HepG2 (cell line): ENCODE measurements around the gene PALMD. TPM values are rescaled to one million over a fixed set of nuclear protein-coding genes. Genes with fewer than 3 reads are reported as not detected.

Source experiments
- ATAC-seq: fragments of 200-7000 bp; cut with Tn5 transposase; 3 replicates; pipeline ENCODE4 v1.9.1; 2020; ENCODE audit warnings: mild to moderate bottlenecking, moderate library complexity
- BruUV-seq: library from RNA; stranded (reverse); fragments of 400-500 nt; replicated peaks from 2 replicates; lab custom pipeline; 2021; lab: Mats Ljungman, UMichigan
- CTCF ChIA-PET: fragments of 300-600 bp; formaldehyde crosslinking; extraction: SDS; loops from one replicate; lab custom pipeline; 2021; ENCODE audit warnings: low total read pairs, inconsistent platforms, low intra/inter-chr PET ratio; lab: Yijun Ruan, JAX
- POLR2A ChIA-PET: fragments of 350-600 bp; sonication (Branson Sonifier 250); formaldehyde crosslinking; loops from one replicate; lab custom pipeline; 2020; ENCODE audit warnings: antibody characterized with exemption, inconsistent platforms; lab: Yijun Ruan, JAX
- DNase-seq: peaks from one replicate; pipeline ENCODE4 v3.0.0-alpha.2; 2015; ENCODE audit warnings: low spot score
- FAIRE-seq: peaks from 3 replicates; lab custom pipeline; 2011; peaks lifted over from hg19 to GRCh38; lab: Jason Lieb, UNC
- H2AFZ ChIP-seq: one replicate; pipeline ENCODE4 v1.6.1; 2011; ENCODE audit warnings: low read length, inconsistent platforms
- H3K27ac ChIP-seq: fragments of 300-600 bp; 3 replicates; pipeline ENCODE4 v1.8.0; 2011; ENCODE audit warnings: mixed run types, mild to moderate bottlenecking, mixed read lengths, low read length, inconsistent platforms; ENCODE audit not compliant: insufficient read depth; ENCODE audit errors: extremely low read length
- H3K27me3 ChIP-seq, 2 experiments: fragments of 200-600 bp in 1 of 2; 2 replicates in 1 of 2; 3 replicates in 1 of 2; pipeline versions ENCODE4 v1.6.0 to v1.8.0; 2011; ENCODE audit warnings: low read length in 2 of 2, mild to moderate bottlenecking in 2 of 2, moderate library complexity in 2 of 2, inconsistent platforms in 1 of 2; ENCODE audit not compliant: insufficient read depth in 2 of 2, control insufficient read depth in 1 of 2
- H3K36me3 ChIP-seq, 2 experiments: fragments of 200-600 bp in 1 of 2; replicated peaks in 1 of 2; 2 replicates in 1 of 2; 3 replicates in 1 of 2; pipeline versions ENCODE4 v1.5.1 to v1.8.0; 2011; ENCODE audit warnings: low read length in 2 of 2, inconsistent platforms in 1 of 2; ENCODE audit not compliant: insufficient read depth in 2 of 2, control insufficient read depth in 1 of 2
- H3K4me1 ChIP-seq: 2 replicates; pipeline ENCODE4 v1.5.1; 2012; ENCODE audit warnings: low read length, inconsistent platforms; ENCODE audit not compliant: insufficient read depth
- H3K4me2 ChIP-seq: 2 replicates; pipeline ENCODE4 v1.6.0; 2011; ENCODE audit warnings: low read depth, low read length, inconsistent platforms
- H3K4me3 ChIP-seq, 3 experiments: fragments of 200-600 bp in 1 of 3; sonication (generic), shearing (Covaris generic) in 1 of 3; replicated peaks in 1 of 3; 2 replicates each; pipeline ENCODE4 v1.5.1; 2011 to 2016; ENCODE audit warnings: low read length in 3 of 3, inconsistent platforms in 2 of 3, low read depth in 2 of 3, mild to moderate bottlenecking in 2 of 3, control low read depth in 1 of 3, mixed read lengths in 1 of 3; ENCODE audit not compliant: insufficient read depth in 1 of 3
- H3K79me2 ChIP-seq: one replicate; pipeline ENCODE4 v1.6.1; 2011; ENCODE audit warnings: low read length, inconsistent platforms; ENCODE audit not compliant: insufficient read depth
- H3K9ac ChIP-seq: 2 replicates; pipeline ENCODE4 v1.6.0; 2011; ENCODE audit warnings: mild to moderate bottlenecking, low read depth, low read length, inconsistent platforms; ENCODE audit not compliant: insufficient read depth
- H3K9me3 ChIP-seq: 2 replicates; pipeline ENCODE4 v1.5.1; 2012; ENCODE audit warnings: mild to moderate bottlenecking, low read length
- H4K20me1 ChIP-seq: 2 replicates; pipeline ENCODE4 v1.6.0; 2011; ENCODE audit warnings: inconsistent platforms, mild to moderate bottlenecking, low read length, moderate library complexity; ENCODE audit not compliant: insufficient read depth
- NFAT5 ChIP-seq: sonication (generic); formaldehyde crosslinking; IDR thresholded peaks from 2 replicates; pipeline ENCODE4 v1.4.0; 2020; ENCODE audit warnings: missing genetic modification reagents
- REST ChIP-seq, 2 experiments: IDR thresholded peaks; 2 replicates each; pipeline ENCODE4 v1.6.1; 2011 to 2012; ENCODE audit warnings: low read length in 2 of 2, borderline replicate concordance in 1 of 2, low read depth in 1 of 2, mild to moderate bottlenecking in 1 of 2, moderate library complexity in 1 of 2
- SRY ChIP-seq: sonication (generic); formaldehyde crosslinking; IDR thresholded peaks from 2 replicates; pipeline ENCODE4 v1.8.0; 2022; ENCODE audit warnings: mild to moderate bottlenecking, missing genetic modification reagents
- THAP7 ChIP-seq: sonication (generic); formaldehyde crosslinking; IDR thresholded peaks from 2 replicates; pipeline ENCODE4 v1.8.1; 2023; ENCODE audit warnings: mild to moderate bottlenecking, missing genetic modification reagents
- ZFP37 ChIP-seq: sonication (generic); formaldehyde crosslinking; IDR thresholded peaks from 2 replicates; pipeline ENCODE4 v1.4.0; 2020; ENCODE audit warnings: missing genetic modification reagents, borderline replicate concordance
- ZMAT3 ChIP-seq: sonication (generic); formaldehyde crosslinking; conservative IDR thresholded peaks from 2 replicates; pipeline ENCODE4 v1.7.0; 2021; ENCODE audit warnings: missing genetic modification reagents
- ZNF468 ChIP-seq: sonication (generic); formaldehyde crosslinking; IDR thresholded peaks from 2 replicates; pipeline ENCODE4 v1.8.0; 2022; ENCODE audit warnings: mild to moderate bottlenecking, moderate library complexity, missing genetic modification reagents
- ZSCAN29 ChIP-seq: sonication (generic); formaldehyde crosslinking; conservative IDR thresholded peaks from 2 replicates; pipeline ENCODE4 v1.4.0; 2020; ENCODE audit warnings: mild to moderate bottlenecking, missing genetic modification reagents
- WGBS: methylation state at CpG from one replicate; pipeline ENCODE4 v1.1.6; 2017; ENCODE audit warnings: low lambda C conversion rate; 5-methylcytosine and 5-hydroxymethylcytosine counted together
- in situ Hi-C: cut with HindIII; loops from 2 replicates; pipeline ENCODE4 v1.10.0; 2017; ENCODE audit warnings: low pct_unique_long_range_greater_than_20kb; ENCODE audit not compliant: extremely low pct_ligation_motif_present
- intact Hi-C: fragments of 100-400 bp; cut with micrococcal nuclease; formaldehyde crosslinking; loops from one replicate; pipeline ENCODE4 v1.10.0; 2022; ENCODE audit not compliant: unreplicated experiment
- polyA plus RNA-seq, 8 experiments: library from polyadenylated mRNA; depleted of rRNA in 3 of 8; stranded (reverse) in 7 of 8; unstranded in 1 of 8; fragments of >200 nt; fragmentation: Illumina TruSeq in 4 of 8; extraction: Trizol in 4 of 8; gene quantifications; 2 replicates each; pipeline versions ENCODE4 v1.2.1 to v1.2.3, GENCODE V29; 2011 to 2016; ENCODE audit warnings: low read depth in 4 of 8, missing spikeins in 1 of 8, mixed read lengths in 1 of 8; ENCODE audit not compliant: insufficient read depth in 1 of 8
- total RNA-seq, 5 experiments: library from RNA; depleted of rRNA; stranded (reverse); fragments of >200 nt; fragmentation: Illumina TruSeq; extraction: Trizol; gene quantifications; 2 replicates each; pipeline ENCODE4 v1.2.3, GENCODE V29; 2016; ENCODE audit warnings: low read depth in 1 of 5

Gene PALMD
- total and polyA plus RNA-seq, 2 of the 13 experiments (the other 11 are each of a cell fraction or from before 2014, with no cell fraction given): 5.5 to 31.1 TPM

GRCh38 chr1:99657213-99658030 is 11.5 kb downstream of the PALMD start:
- intact Hi-C loops (no loop called here), in situ Hi-C loops (no loop called here)
- Histone ChIP-seq H3K36me3 (peaks cover 0 to under 1% of the 10 kb centered on the region in 2 experiments; a peak in 2 of 5 replicates), H3K4me3 (no peak overlapping the region), H3K9ac (no peak overlapping the region), H3K4me2 (no peak overlapping the region), H3K4me1 (peaks cover 17% of the 10 kb centered on the region), H3K79me2 (peaks cover 3% of the 10 kb centered on the region), H4K20me1 (no peaks in the 10 kb centered on the region), H2AFZ (no peak overlapping the region), H3K27me3 (no peaks in the 10 kb centered on the region), H3K9me3 (no peaks in the 10 kb centered on the region), H3K27ac (no peak overlapping the region)
- ChIA-PET CTCF (interaction anchor here (0.6 kb wide), 1 partner anchor 890 kb away, joined by 4 read pairs; no protein-coding TSS in a partner anchor), POLR2A (no interaction called here)
- ATAC-seq (no peak), DNase-seq (no peak), FAIRE-seq (no peak)
- 94% methylated on average over 5 of the region's 5 CpGs for WGBS
- no TSS peak for BruUV-seq
- no peak for TF ChIP-seq THAP7 (CRISPR knock-in tag)
- no peak for TF ChIP-seq ZFP37 (CRISPR knock-in tag)
- no peak for TF ChIP-seq ZMAT3
- TF ChIP-seq SRY (CRISPR knock-in tag): no peak
- TF ChIP-seq ZNF468: no peak
- TF ChIP-seq ZSCAN29 (CRISPR knock-in tag): no peak
- TF ChIP-seq NFAT5: no peak
- no peak for TF ChIP-seq REST (IDR thresholded peaks at IDR 0.05; ENCODE audit: borderline replicate concordance in 1 of 2, low read depth in 1 of 2, low read length in 2 of 2)
